GM21515 (cell line): ENCODE results near the gene MCTP1.

Source experiments
- ATAC-seq: cut with Tn5 transposase; IDR thresholded peaks from one replicate; pipeline ENCODE4 v1.9.1; 2021; ENCODE audit not compliant: unreplicated experiment

MCTP1 gene

DNA sequence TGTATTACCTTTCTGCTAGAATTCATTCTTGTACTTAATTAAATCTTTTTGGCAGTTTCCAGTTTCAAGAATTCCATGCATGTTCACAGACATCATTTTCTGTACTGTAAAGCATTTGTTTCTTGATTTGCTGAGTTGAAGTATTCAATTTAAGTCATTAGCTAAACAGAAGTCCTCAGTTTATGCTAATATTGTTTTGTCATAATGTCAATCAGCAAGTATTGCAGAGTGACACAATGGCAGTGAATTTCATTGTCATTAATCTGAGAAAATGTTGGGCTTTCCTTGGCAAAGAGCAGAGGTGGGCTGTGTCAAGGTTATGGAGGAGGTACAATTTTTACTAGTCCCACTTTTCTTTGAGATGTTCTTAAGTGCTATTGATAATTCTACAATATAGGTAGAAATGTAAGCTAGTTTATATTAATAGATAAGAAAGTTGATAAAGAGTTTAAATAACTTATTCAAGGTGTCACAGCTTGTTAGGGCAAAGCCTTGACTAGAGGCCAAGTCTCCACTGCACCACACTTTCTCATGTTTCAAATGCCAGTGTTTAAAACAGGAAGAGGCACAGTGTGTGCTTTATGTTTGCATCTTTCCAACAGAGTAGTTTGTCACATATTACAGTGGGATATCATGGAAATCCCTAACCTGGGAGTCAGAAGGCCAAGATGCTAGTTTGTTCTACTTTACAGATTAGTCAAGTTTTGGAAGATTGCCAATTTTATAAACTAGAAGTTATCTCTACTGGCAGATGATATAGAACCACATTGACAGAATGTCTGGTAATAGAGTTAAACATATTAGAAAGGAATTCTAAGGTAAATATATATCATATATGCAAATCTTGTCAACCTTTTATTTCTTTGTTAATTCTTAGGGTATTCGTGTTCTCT lies 610.2 kb downstream of the MCTP1 start:
- ATAC-seq: no peak

DNA sequence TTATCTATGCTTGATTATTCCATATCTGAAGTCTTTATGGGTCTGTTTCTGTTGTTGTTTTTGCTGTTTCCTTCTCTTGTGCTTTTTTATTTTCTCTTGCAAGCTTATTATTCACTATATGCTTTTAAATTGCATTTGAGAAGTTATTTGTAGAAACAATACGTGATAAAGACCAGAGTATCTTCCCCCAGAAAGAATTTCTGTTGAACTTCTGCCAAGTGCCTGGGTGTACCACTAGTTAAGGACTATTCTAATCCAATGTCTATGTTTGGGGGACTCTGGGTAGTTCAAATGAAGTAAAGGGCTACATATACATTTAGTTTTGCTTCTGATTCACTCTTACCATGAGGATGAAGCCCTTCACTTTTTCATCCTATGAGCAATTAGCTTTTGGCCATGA lies 612.1 kb downstream of the MCTP1 start:
- no peak for ATAC-seq

GRCh38 chr5:94670726-94671125 lies 614.2 kb downstream of the MCTP1 start:
- no peak for ATAC-seq

- ATAC-seq: no peak
Observed at GRCh38 chr5:94667937-94668336, 617.0 kb downstream of the MCTP1 start.

DNA sequence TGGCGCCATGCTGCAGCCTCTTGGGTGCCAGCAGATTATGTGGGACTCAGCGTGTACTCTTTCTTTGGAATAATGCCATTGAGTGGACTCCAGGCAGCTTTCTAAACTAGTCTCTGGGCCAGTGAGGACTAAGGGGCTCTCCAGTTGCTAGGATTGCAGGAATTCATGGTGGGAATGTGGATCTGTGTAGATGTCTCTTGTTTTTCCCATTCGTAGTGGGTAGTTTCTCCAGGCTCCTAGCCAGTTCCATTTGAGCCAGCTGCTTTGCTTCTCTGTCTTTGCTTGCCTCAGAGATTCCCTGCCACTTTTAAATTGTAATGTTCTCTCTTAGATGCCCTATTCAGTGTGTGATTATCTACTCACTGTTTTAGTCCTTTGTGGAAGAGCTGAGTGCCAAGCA lies 623.8 kb downstream of the MCTP1 start:
- no peak for ATAC-seq

DNA sequence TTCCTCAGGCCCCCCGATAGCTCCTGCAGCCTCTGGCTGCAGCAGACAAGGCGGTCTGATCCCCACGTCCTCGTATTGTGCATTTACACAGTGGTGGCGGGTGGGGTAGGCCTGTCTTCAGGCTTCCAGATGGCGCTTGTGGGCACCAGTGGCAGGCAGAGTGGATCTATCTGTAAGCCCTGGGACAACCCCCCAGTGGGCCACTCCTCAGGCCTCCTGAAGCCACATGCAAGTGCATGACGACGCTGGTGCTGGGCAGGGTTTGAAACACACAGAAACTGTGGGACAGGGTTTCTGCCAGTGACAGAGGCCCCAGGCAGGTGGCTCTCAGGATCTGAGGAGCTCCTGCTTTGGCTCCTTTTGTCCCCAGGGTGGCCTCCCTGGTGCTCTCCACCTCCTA lies 624.4 kb downstream of the MCTP1 start:
- ATAC-seq: no peak

DNA sequence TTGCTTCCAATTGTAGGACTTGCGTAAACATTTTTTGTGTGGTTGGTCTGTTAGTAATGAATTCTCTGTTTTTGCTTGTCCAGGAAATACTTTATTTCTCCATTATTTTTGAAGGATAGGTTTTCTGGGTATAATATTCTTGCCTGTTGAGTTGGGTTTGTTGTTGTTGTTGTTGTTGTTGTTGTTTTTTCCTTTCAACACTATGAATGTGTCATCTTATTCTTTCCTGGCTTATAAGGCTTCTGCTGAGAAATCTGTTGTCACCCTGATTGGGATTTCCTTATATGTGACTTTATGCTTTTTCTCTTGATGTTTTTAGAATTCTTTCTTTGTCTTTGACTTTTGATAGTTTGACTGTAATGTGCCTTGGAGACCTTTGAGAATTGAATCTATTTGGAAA lies 626.6 kb downstream of the MCTP1 start:
- ATAC-seq: no peak
